GM12878 (cell line): Measurements from ENCODE around the gene OTOP3. TPM values are rescaled to one million over a fixed set of nuclear protein-coding genes. Genes with fewer than 3 reads are reported as not detected.

ENCODE experiments used
- EZH2 ChIP-seq: IDR thresholded peaks from 2 replicates; pipeline ENCODE4 v1.6.1; 2012; ENCODE audit warnings: low read depth, mild to moderate bottlenecking, control low read depth, inconsistent platforms, low read length, borderline replicate concordance; ENCODE audit not compliant: control insufficient read depth
- FOXM1 ChIP-seq: IDR thresholded peaks from 2 replicates; pipeline ENCODE4 v1.6.1; 2012; ENCODE audit warnings: low read depth, mild to moderate bottlenecking, inconsistent platforms, low read length, moderate library complexity
- IKZF1 ChIP-seq: fragments of 450-650 bp; conservative IDR thresholded peaks from 2 replicates; pipeline ENCODE4 v1.6.1; 2017; ENCODE audit warnings: antibody characterized with exemption, mild to moderate bottlenecking
- RELA ChIP-seq: fragments of 450-650 bp; IDR thresholded peaks from 2 replicates; pipeline ENCODE4 v1.8.0; 2014; ENCODE audit warnings: borderline replicate concordance; ENCODE audit not compliant: partially characterized antibody
- SMAD1 ChIP-seq: fragments of 450-650 bp; IDR thresholded peaks from 2 replicates; pipeline ENCODE4 v1.6.1; 2018; ENCODE audit warnings: mild to moderate bottlenecking, low read depth; ENCODE audit not compliant: partially characterized antibody
- ZZZ3 ChIP-seq: IDR thresholded peaks from 2 replicates; pipeline ENCODE4 v1.6.1; 2011; ENCODE audit warnings: low read depth; ENCODE audit not compliant: control insufficient read depth, insufficient read length
- polyA plus RNA-seq, 11 experiments: library from polyadenylated mRNA; depleted of rRNA in 4 of 11; unstranded in 6 of 11; stranded (reverse) in 5 of 11; fragments of >200 nt; fragmentation: Nextera tagmentation in 4 of 11; fragmentation: Illumina TruSeq in 1 of 11; extraction: Ambion mirVana in 4 of 11; extraction: Trizol in 1 of 11; gene quantifications; 1 replicate in 1 of 11; 2 replicates in 10 of 11; pipeline versions ENCODE4 v1.2.1 to v1.2.3, GENCODE V29; 2011 to 2016; ENCODE audit warnings: inconsistent platforms in 2 of 11, missing spikeins in 2 of 11, low read depth in 1 of 11
- total RNA-seq, 4 experiments: library from RNA; depleted of rRNA in 3 of 4; stranded (reverse); fragments of >200 nt in 3 of 4; fragmentation: Illumina TruSeq in 1 of 4; extraction: Trizol in 1 of 4; gene quantifications; 2 replicates each; pipeline versions ENCODE4 v1.2.1 to v1.2.3, GENCODE V29; 2013 to 2021
- TF ChIP-seq, protein P1 (sequence below): fragments of 450-650 bp; IDR thresholded peaks from 2 replicates; pipeline ENCODE4 v1.6.1; 2016; ENCODE audit warnings: mild to moderate bottlenecking
- TF ChIP-seq, protein P2 (sequence below): fragments of 150-350 bp; IDR thresholded peaks from 2 replicates; pipeline ENCODE4 v1.6.1; 2016; ENCODE audit warnings: low read depth, low read length

The OTOP3 gene
- total and polyA plus RNA-seq, 10 of the 15 experiments (the other 5 are each of a cell fraction or from before 2014, with no cell fraction given), result 0.03 to 0.06 TPM; not detected in 8

DNA sequence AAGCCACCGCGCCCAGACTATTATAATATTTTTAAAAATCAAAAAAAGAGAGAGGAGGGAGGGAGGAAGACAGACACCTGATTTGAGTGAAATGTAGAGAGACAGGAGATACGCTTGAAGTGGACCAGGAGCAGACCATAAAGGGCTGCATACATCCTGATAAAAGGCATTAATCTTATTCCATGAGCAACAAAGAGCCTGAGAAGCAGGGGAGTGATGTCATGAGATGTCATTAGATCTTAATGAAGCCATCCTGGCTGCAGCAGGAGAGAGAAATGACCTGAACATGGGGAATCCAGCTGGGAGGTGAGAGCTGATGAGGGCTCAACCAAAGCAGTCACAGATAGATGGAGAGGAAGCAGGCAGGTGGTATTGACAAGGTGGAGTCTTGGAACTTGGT lies 42.1 kb downstream of the OTOP3 start (continued):
- TF ChIP-seq, protein P1, sequence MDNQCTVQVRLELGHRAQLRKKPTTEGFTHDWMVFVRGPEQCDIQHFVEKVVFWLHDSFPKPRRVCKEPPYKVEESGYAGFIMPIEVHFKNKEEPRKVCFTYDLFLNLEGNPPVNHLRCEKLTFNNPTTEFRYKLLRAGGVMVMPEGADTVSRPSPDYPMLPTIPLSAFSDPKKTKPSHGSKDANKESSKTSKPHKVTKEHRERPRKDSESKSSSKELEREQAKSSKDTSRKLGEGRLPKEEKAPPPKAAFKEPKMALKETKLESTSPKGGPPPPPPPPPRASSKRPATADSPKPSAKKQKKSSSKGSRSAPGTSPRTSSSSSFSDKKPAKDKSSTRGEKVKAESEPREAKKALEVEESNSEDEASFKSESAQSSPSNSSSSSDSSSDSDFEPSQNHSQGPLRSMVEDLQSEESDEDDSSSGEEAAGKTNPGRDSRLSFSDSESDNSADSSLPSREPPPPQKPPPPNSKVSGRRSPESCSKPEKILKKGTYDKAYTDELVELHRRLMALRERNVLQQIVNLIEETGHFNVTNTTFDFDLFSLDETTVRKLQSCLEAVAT, result no peak
- TF ChIP-seq ZZZ3 (no peak), EZH2 (no peak), FOXM1 (no peak), SMAD1 (no peak), IKZF1 (no peak), RELA (no peak)
- TF ChIP-seq, protein P2, sequence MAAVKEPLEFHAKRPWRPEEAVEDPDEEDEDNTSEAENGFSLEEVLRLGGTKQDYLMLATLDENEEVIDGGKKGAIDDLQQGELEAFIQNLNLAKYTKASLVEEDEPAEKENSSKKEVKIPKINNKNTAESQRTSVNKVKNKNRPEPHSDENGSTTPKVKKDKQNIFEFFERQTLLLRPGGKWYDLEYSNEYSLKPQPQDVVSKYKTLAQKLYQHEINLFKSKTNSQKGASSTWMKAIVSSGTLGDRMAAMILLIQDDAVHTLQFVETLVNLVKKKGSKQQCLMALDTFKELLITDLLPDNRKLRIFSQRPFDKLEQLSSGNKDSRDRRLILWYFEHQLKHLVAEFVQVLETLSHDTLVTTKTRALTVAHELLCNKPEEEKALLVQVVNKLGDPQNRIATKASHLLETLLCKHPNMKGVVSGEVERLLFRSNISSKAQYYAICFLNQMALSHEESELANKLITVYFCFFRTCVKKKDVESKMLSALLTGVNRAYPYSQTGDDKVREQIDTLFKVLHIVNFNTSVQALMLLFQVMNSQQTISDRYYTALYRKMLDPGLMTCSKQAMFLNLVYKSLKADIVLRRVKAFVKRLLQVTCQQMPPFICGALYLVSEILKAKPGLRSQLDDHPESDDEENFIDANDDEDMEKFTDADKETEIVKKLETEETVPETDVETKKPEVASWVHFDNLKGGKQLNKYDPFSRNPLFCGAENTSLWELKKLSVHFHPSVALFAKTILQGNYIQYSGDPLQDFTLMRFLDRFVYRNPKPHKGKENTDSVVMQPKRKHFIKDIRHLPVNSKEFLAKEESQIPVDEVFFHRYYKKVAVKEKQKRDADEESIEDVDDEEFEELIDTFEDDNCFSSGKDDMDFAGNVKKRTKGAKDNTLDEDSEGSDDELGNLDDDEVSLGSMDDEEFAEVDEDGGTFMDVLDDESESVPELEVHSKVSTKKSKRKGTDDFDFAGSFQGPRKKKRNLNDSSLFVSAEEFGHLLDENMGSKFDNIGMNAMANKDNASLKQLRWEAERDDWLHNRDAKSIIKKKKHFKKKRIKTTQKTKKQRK, result no peak
